GM23338 (cell line): ENCODE measurements around the gene NFAT5.

Source experiments
- CREB1 ChIP-seq: fragments of 250-450 bp; sonication (Bioruptor Pico); IDR thresholded peaks from 2 replicates; pipeline ENCODE4 v1.5.0; 2020; ENCODE audit warnings: low read depth, mild to moderate bottlenecking, moderate library complexity
- EZH2 ChIP-seq: fragments of 200-600 bp; sonication (generic); IDR thresholded peaks from one replicate; pipeline ENCODE4 v1.8.0; 2017; ENCODE audit warnings: antibody characterized with exemption, mild to moderate bottlenecking, low read depth; ENCODE audit not compliant: unreplicated experiment
- EZH2phosphoT487 ChIP-seq: fragments of 200-600 bp; sonication (generic); IDR thresholded peaks from one replicate; pipeline ENCODE4 v1.8.1; 2018; ENCODE audit warnings: antibody characterized with exemption; ENCODE audit not compliant: unreplicated experiment
- JUNB ChIP-seq: IDR thresholded peaks from one replicate; pipeline ENCODE4 v1.6.1; 2016; ENCODE audit warnings: antibody characterized with exemption; ENCODE audit not compliant: unreplicated experiment
- NANOG ChIP-seq: IDR thresholded peaks from 2 replicates; pipeline ENCODE4 v1.6.1; 2016; ENCODE audit warnings: antibody characterized with exemption, borderline replicate concordance
- POLR2AphosphoS5 ChIP-seq: IDR thresholded peaks from 2 replicates; pipeline ENCODE4 v1.6.1; 2016; ENCODE audit warnings: antibody characterized with exemption, low read depth
- STAT1 ChIP-seq: IDR thresholded peaks from one replicate; pipeline ENCODE4 v1.6.1; 2016; ENCODE audit warnings: antibody characterized with exemption; ENCODE audit not compliant: unreplicated experiment
- ZNF114 ChIP-seq: fragments of 250-450 bp; sonication (Bioruptor Pico); IDR thresholded peaks from 2 replicates; pipeline ENCODE4 v1.5.0; 2020; ENCODE audit warnings: mild to moderate bottlenecking, moderate library complexity
- ZNF331 ChIP-seq: fragments of 250-450 bp; sonication (Bioruptor Pico); IDR thresholded peaks from 2 replicates; pipeline ENCODE4 v1.5.0; 2020; ENCODE audit warnings: low read depth, mild to moderate bottlenecking, moderate library complexity
- TF ChIP-seq, protein P1 (sequence below), 2 experiments: fragments of 200-600 bp in 1 of 2; sonication (generic) in 1 of 2; conservative IDR thresholded peaks; 2 replicates each; pipeline versions ENCODE4 v1.5.1 to v1.6.1; 2016 to 2017; ENCODE audit warnings: antibody characterized with exemption in 2 of 2, low read depth in 2 of 2, mild to moderate bottlenecking in 2 of 2, moderate library complexity in 1 of 2
- TF ChIP-seq, protein P2 (sequence below): IDR thresholded peaks from one replicate; pipeline ENCODE4 v1.6.1; 2018; ENCODE audit warnings: antibody characterized with exemption; ENCODE audit not compliant: unreplicated experiment
- TF ChIP-seq, protein P3 (sequence below): IDR thresholded peaks from 2 replicates; pipeline ENCODE4 v1.6.1; 2016; ENCODE audit warnings: antibody characterized with exemption
- TF ChIP-seq, protein P4 (sequence below): fragments of 250-450 bp; sonication (Bioruptor Pico); IDR thresholded peaks from 2 replicates; pipeline ENCODE4 v1.5.0; 2020; ENCODE audit warnings: mild to moderate bottlenecking, moderate library complexity

DNA sequence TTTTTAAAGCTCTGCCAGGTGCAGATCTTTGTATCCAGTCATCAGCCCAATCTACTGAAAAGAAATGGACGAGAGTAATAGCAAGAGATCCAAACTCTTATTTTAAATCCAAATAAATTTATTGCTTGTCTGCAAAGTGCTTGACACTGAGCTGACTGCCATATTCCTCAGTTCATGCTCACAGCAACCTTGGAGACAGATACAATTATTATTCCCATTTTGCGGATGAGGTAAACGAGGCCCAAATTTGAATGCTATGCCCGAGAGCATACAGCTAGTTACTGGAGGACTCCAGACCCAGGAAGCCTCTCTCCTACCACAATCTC is 188.3 kb downstream of the NFAT5 start:
- TF ChIP-seq POLR2AphosphoS5: no peak
- TF ChIP-seq, protein P1, sequence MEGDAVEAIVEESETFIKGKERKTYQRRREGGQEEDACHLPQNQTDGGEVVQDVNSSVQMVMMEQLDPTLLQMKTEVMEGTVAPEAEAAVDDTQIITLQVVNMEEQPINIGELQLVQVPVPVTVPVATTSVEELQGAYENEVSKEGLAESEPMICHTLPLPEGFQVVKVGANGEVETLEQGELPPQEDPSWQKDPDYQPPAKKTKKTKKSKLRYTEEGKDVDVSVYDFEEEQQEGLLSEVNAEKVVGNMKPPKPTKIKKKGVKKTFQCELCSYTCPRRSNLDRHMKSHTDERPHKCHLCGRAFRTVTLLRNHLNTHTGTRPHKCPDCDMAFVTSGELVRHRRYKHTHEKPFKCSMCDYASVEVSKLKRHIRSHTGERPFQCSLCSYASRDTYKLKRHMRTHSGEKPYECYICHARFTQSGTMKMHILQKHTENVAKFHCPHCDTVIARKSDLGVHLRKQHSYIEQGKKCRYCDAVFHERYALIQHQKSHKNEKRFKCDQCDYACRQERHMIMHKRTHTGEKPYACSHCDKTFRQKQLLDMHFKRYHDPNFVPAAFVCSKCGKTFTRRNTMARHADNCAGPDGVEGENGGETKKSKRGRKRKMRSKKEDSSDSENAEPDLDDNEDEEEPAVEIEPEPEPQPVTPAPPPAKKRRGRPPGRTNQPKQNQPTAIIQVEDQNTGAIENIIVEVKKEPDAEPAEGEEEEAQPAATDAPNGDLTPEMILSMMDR (conservative IDR thresholded peaks at IDR 0.05; ENCODE audit: low read depth in 2 of 2): no peak
- TF ChIP-seq, protein P2, sequence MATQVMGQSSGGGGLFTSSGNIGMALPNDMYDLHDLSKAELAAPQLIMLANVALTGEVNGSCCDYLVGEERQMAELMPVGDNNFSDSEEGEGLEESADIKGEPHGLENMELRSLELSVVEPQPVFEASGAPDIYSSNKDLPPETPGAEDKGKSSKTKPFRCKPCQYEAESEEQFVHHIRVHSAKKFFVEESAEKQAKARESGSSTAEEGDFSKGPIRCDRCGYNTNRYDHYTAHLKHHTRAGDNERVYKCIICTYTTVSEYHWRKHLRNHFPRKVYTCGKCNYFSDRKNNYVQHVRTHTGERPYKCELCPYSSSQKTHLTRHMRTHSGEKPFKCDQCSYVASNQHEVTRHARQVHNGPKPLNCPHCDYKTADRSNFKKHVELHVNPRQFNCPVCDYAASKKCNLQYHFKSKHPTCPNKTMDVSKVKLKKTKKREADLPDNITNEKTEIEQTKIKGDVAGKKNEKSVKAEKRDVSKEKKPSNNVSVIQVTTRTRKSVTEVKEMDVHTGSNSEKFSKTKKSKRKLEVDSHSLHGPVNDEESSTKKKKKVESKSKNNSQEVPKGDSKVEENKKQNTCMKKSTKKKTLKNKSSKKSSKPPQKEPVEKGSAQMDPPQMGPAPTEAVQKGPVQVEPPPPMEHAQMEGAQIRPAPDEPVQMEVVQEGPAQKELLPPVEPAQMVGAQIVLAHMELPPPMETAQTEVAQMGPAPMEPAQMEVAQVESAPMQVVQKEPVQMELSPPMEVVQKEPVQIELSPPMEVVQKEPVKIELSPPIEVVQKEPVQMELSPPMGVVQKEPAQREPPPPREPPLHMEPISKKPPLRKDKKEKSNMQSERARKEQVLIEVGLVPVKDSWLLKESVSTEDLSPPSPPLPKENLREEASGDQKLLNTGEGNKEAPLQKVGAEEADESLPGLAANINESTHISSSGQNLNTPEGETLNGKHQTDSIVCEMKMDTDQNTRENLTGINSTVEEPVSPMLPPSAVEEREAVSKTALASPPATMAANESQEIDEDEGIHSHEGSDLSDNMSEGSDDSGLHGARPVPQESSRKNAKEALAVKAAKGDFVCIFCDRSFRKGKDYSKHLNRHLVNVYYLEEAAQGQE: no peak
- TF ChIP-seq EZH2phosphoT487: no peak
- no peak for TF ChIP-seq CREB1 (CRISPR knock-in tag)
- no peak for TF ChIP-seq EZH2
- TF ChIP-seq, protein P3, sequence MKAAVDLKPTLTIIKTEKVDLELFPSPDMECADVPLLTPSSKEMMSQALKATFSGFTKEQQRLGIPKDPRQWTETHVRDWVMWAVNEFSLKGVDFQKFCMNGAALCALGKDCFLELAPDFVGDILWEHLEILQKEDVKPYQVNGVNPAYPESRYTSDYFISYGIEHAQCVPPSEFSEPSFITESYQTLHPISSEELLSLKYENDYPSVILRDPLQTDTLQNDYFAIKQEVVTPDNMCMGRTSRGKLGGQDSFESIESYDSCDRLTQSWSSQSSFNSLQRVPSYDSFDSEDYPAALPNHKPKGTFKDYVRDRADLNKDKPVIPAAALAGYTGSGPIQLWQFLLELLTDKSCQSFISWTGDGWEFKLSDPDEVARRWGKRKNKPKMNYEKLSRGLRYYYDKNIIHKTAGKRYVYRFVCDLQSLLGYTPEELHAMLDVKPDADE: no peak
- no peak for TF ChIP-seq JUNB
- TF ChIP-seq ZNF114 (CRISPR knock-in tag): no peak
- TF ChIP-seq, protein P4, sequence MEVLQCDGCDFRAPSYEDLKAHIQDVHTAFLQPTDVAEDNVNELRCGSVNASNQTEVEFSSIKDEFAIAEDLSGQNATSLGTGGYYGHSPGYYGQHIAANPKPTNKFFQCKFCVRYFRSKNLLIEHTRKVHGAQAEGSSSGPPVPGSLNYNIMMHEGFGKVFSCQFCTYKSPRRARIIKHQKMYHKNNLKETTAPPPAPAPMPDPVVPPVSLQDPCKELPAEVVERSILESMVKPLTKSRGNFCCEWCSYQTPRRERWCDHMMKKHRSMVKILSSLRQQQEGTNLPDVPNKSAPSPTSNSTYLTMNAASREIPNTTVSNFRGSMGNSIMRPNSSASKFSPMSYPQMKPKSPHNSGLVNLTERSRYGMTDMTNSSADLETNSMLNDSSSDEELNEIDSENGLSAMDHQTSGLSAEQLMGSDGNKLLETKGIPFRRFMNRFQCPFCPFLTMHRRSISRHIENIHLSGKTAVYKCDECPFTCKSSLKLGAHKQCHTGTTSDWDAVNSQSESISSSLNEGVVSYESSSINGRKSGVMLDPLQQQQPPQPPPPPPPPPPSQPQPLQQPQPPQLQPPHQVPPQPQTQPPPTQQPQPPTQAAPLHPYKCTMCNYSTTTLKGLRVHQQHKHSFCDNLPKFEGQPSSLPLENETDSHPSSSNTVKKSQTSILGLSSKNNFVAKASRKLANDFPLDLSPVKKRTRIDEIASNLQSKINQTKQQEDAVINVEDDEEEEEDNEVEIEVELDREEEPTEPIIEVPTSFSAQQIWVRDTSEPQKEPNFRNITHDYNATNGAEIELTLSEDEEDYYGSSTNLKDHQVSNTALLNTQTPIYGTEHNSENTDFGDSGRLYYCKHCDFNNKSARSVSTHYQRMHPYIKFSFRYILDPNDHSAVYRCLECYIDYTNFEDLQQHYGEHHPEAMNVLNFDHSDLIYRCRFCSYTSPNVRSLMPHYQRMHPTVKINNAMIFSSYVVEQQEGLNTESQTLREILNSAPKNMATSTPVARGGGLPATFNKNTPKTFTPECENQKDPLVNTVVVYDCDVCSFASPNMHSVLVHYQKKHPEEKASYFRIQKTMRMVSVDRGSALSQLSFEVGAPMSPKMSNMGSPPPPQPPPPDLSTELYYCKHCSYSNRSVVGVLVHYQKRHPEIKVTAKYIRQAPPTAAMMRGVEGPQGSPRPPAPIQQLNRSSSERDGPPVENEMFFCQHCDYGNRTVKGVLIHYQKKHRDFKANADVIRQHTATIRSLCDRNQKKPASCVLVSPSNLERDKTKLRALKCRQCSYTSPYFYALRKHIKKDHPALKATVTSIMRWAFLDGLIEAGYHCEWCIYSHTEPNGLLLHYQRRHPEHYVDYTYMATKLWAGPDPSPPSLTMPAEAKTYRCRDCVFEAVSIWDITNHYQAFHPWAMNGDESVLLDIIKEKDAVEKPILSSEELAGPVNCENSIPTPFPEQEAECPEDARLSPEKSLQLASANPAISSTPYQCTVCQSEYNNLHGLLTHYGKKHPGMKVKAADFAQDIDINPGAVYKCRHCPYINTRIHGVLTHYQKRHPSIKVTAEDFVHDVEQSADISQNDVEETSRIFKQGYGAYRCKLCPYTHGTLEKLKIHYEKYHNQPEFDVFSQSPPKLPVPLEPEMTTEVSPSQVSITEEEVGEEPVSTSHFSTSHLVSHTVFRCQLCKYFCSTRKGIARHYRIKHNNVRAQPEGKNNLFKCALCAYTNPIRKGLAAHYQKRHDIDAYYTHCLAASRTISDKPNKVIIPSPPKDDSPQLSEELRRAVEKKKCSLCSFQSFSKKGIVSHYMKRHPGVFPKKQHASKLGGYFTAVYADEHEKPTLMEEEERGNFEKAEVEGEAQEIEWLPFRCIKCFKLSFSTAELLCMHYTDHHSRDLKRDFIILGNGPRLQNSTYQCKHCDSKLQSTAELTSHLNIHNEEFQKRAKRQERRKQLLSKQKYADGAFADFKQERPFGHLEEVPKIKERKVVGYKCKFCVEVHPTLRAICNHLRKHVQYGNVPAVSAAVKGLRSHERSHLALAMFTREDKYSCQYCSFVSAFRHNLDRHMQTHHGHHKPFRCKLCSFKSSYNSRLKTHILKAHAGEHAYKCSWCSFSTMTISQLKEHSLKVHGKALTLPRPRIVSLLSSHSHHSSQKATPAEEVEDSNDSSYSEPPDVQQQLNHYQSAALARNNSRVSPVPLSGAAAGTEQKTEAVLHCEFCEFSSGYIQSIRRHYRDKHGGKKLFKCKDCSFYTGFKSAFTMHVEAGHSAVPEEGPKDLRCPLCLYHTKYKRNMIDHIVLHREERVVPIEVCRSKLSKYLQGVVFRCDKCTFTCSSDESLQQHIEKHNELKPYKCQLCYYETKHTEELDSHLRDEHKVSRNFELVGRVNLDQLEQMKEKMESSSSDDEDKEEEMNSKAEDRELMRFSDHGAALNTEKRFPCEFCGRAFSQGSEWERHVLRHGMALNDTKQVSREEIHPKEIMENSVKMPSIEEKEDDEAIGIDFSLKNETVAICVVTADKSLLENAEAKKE (CRISPR knock-in tag): no peak
- TF ChIP-seq NANOG: no peak
- no peak for TF ChIP-seq ZNF331 (CRISPR knock-in tag)
- TF ChIP-seq STAT1: no peak
